ENCODE results near the gene SEMA4C. TPM values are rescaled to one million over a fixed set of nuclear protein-coding genes. Genes with fewer than 3 reads are reported as not detected.
A peak's percentile ranks its signal among the peaks of the same experiment; 100 is the strongest.
"Not testable (repeated sequence)": the region's sequence is repeated elsewhere in the genome, so short reads cannot be mapped to it uniquely, and the experiment has no call there.

Gene SEMA4C
- total and polyA plus RNA-seq, 12 donors: 14.1 to 43.8 (median 24.1) TPM

GRCh38 chr2:96863575-96864342, 6.1 kb downstream of the SEMA4C start:
- Histone ChIP-seq H3K9me3 (no peaks in the 10 kb centered on the region), H3K36me3 (peaks cover 9 to 86% (median 63%) of the 10 kb centered on the region in 9 donors), H3K4me1 (peaks cover 27 to 86% (median 76%) of the 10 kb centered on the region in 9 donors), H3K27me3 (peaks cover 0 to 20% (median 0%) of the 10 kb centered on the region in 7 donors), H3K27ac (peak overlapping the region in 2 of 10 donors; percentile 2 to 17), H3K4me3 (no peak overlapping the region)
- ATAC-seq (no peak), DNase-seq (no peak)
- intact Hi-C loops (cut with DNase I): loop anchor here in 1 of 10 donors (2.0 kb wide), 1 partner anchor 45 kb away; no protein-coding TSS in a partner anchor
- TF ChIP-seq, protein P1, sequence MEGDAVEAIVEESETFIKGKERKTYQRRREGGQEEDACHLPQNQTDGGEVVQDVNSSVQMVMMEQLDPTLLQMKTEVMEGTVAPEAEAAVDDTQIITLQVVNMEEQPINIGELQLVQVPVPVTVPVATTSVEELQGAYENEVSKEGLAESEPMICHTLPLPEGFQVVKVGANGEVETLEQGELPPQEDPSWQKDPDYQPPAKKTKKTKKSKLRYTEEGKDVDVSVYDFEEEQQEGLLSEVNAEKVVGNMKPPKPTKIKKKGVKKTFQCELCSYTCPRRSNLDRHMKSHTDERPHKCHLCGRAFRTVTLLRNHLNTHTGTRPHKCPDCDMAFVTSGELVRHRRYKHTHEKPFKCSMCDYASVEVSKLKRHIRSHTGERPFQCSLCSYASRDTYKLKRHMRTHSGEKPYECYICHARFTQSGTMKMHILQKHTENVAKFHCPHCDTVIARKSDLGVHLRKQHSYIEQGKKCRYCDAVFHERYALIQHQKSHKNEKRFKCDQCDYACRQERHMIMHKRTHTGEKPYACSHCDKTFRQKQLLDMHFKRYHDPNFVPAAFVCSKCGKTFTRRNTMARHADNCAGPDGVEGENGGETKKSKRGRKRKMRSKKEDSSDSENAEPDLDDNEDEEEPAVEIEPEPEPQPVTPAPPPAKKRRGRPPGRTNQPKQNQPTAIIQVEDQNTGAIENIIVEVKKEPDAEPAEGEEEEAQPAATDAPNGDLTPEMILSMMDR (IDR thresholded peaks at IDR 0.05): no peak
- WGBS, 2 donors: 84 to 86% methylated on average over 19 of the region's 19 CpGs

- H3K27me3 ChIP-seq: peaks cover 0 to 17% (median 0%) of the 10 kb centered on the region in 7 donors
- ATAC-seq; DNase-seq; H3K4me3 ChIP-seq; intact Hi-C loops (cut with DNase I); H3K27ac ChIP-seq; H3K9me3 ChIP-seq: not testable (repeated sequence)
- H3K36me3 ChIP-seq: peaks cover 9 to 84% (median 63%) of the 10 kb centered on the region in 9 donors
- H3K4me1 ChIP-seq: peaks cover 29 to 88% (median 78%) of the 10 kb centered on the region in 9 donors
- WGBS, 2 donors: 89 to 90% methylated on average over 4 of the region's 4 CpGs
Observed at GRCh38 chr2:96863056-96863455, 6.8 kb downstream of the SEMA4C start.

- peaks cover 0 to 11% (median 0%) of the 10 kb centered on the region in 7 donors for H3K27me3 ChIP-seq
- TF ChIP-seq, protein P1 (IDR thresholded peaks at IDR 0.05): no peak
- DNase-seq (no peak), ATAC-seq (no peak)
- H3K4me3 ChIP-seq: no peak overlapping the region
- 90 to 93% methylated on average over 17 of the region's 17 CpGs for WGBS, 2 donors
- no peaks in the 10 kb centered on the region for H3K9me3 ChIP-seq
- H3K36me3 ChIP-seq: peaks cover 9 to 64% (median 54%) of the 10 kb centered on the region in 9 donors
- intact Hi-C loops (cut with DNase I): no loop called here
- H3K27ac ChIP-seq: peak overlapping the region in 2 of 10 donors; percentile 30 to 87
- peaks cover 20 to 82% (median 71%) of the 10 kb centered on the region in 9 donors for H3K4me1 ChIP-seq
Observed at GRCh38 chr2:96861074-96861473, 8.8 kb downstream of the SEMA4C start.

GRCh38 chr2:96860065-96861029, 9.5 kb downstream of the SEMA4C start:
- Histone ChIP-seq H3K36me3 (peaks cover 9 to 57% (median 47%) of the 10 kb centered on the region in 9 donors), H3K27ac (peak overlapping the region in 9 of 10 donors; percentile 69 to 90 (median 84)), H3K27me3 (peaks cover 0 to 6% (median 0%) of the 10 kb centered on the region in 7 donors), H3K4me1 (peaks cover 18 to 75% (median 66%) of the 10 kb centered on the region in 9 donors), H3K9me3 (no peaks in the 10 kb centered on the region), H3K4me3 (no peak overlapping the region)
- ATAC-seq (no peak), DNase-seq (no peak)
- 70 to 81% methylated on average over 38 of the region's 38 CpGs for whole genome bisulfite sequencing, 2 donors
- TF ChIP-seq, protein P1 (IDR thresholded peaks at IDR 0.05): no peak
- intact Hi-C loops (cut with DNase I): no loop called here
